Measurements from ENCODE around the gene PPP1CC. TPM values are rescaled to one million over a fixed set of nuclear protein-coding genes. Genes with fewer than 3 reads are reported as not detected.

Gene PPP1CC
- polyA plus RNA-seq, 1 of the 3 experiments (the other 2 are of a cell fraction) = 62.0 TPM

GRCh38 chr12:110760204-110760609 lies 17.5 kb upstream of the PPP1CC start:
- Histone ChIP-seq H4K20me1 (ENCODE audit: insufficient read depth) (no peaks in the 10 kb centered on the region), H3K4me1 (ENCODE audit: control insufficient read depth in 1 of 2, insufficient read depth in 2 of 2, low read depth in 1 of 2, low read length in 1 of 2) (no peaks in the 10 kb centered on the region), H2AFZ (ENCODE audit: low read depth) (no peak overlapping the region), H3K4me3 (ENCODE audit: low read depth in 2 of 2, low read length in 1 of 2) (no peak overlapping the region), H3K27me3 (ENCODE audit: insufficient read depth) (no peaks in the 10 kb centered on the region), H3F3A (replicated peaks; ENCODE audit: insufficient read depth) (no peaks in the 10 kb centered on the region), H3K79me2 (ENCODE audit: insufficient read depth) (no peaks in the 10 kb centered on the region), H3K9ac (no peak overlapping the region), H3K9me3 (no peaks in the 10 kb centered on the region), H3K36me3 (replicated peaks in 1 of 2; ENCODE audit: control insufficient read depth in 1 of 2, insufficient read depth in 2 of 2, low read length in 1 of 2) (no peaks in the 10 kb centered on the region), H3K27ac (ENCODE audit: low read depth in 2 of 2, low read length in 1 of 2) (no peak overlapping the region), H3K9me2 (no peaks in the 10 kb centered on the region), H3K4me2 (no peak overlapping the region)
- WGBS (ENCODE audit: low lambda C conversion rate) = 77% methylated on average over 4 of the region's 4 CpGs
- CTCF ChIA-PET = no interaction called here
- no peak for DNase-seq
- TF ChIP-seq MEF2A (IDR thresholded peaks at IDR 0.05; ENCODE audit: borderline replicate concordance, low read depth) = no peak
- TF ChIP-seq NFIC (IDR thresholded peaks at IDR 0.05; ENCODE audit: borderline replicate concordance) = no peak
- TF ChIP-seq ZBTB33 (IDR thresholded peaks at IDR 0.05; ENCODE audit: borderline replicate concordance, low read depth) = no peak
- no peak for TF ChIP-seq PBX3 (IDR thresholded peaks at IDR 0.05)
- TF ChIP-seq GABPA (IDR thresholded peaks at IDR 0.05; ENCODE audit: low read depth) = no peak
- TF ChIP-seq SIN3A (IDR thresholded peaks at IDR 0.05; ENCODE audit: borderline replicate concordance, low read depth, low read length) = no peak
- no peak for TF ChIP-seq EZH2phosphoT487 (IDR thresholded peaks at IDR 0.05; ENCODE audit: borderline replicate concordance, low read depth)
- no peak for TF ChIP-seq MAX (IDR thresholded peaks at IDR 0.05; ENCODE audit: low read depth)
- POLR2A ChIA-PET = no interaction called here

DNA sequence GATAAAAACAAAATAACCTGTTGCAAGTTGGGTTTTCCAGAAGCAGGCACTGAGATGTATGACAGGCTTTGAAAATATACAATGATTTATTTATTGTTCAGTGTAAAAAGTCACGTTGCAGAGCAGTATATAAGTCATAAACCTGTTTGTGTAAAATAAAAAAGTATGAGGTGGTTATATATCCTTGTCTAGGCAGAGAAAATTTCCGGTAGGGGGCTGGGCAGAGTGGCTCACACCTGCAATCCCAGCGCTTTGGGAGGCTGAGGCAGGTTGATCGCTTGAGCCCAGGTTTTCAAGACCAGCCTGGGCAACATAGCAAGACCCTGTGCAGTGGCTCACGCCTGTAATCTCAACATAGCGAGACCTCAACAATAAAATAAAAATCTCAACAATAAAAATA lies 16.2 kb upstream of the PPP1CC start:
- Histone ChIP-seq H3F3A (replicated peaks; ENCODE audit: insufficient read depth) (no peaks in the 10 kb centered on the region), H3K79me2 (ENCODE audit: insufficient read depth) (no peaks in the 10 kb centered on the region), H3K4me1 (ENCODE audit: control insufficient read depth in 1 of 2, insufficient read depth in 2 of 2, low read depth in 1 of 2, low read length in 1 of 2) (no peaks in the 10 kb centered on the region), H3K9me3 (no peaks in the 10 kb centered on the region), H3K27ac (ENCODE audit: low read depth in 2 of 2, low read length in 1 of 2) (no peak overlapping the region), H3K4me2 (no peak overlapping the region), H3K36me3 (replicated peaks in 1 of 2; ENCODE audit: control insufficient read depth in 1 of 2, insufficient read depth in 2 of 2, low read length in 1 of 2) (no peaks in the 10 kb centered on the region), H2AFZ (ENCODE audit: low read depth) (no peak overlapping the region), H3K4me3 (ENCODE audit: low read depth in 2 of 2, low read length in 1 of 2) (no peak overlapping the region), H3K27me3 (ENCODE audit: insufficient read depth) (no peaks in the 10 kb centered on the region), H4K20me1 (ENCODE audit: insufficient read depth) (no peaks in the 10 kb centered on the region), H3K9ac (no peak overlapping the region), H3K9me2 (no peaks in the 10 kb centered on the region)
- no peak for DNase-seq
- POLR2A ChIA-PET = no interaction called here
- CTCF ChIA-PET = no interaction called here
- 82% methylated on average over 6 of the region's 6 CpGs for WGBS (ENCODE audit: low lambda C conversion rate)
- no peak for TF ChIP-seq TEAD4 (IDR thresholded peaks at IDR 0.05; ENCODE audit: borderline replicate concordance, insufficient read depth)
- no peak for TF ChIP-seq NRF1 (IDR thresholded peaks at IDR 0.05; ENCODE audit: low read depth, low read length)
- no peak for TF ChIP-seq SMC3 (IDR thresholded peaks at IDR 0.05; ENCODE audit: low read depth, low read length)
- no peak for TF ChIP-seq USF2 (IDR thresholded peaks at IDR 0.05; ENCODE audit: borderline replicate concordance, low read depth, low read length)
- TF ChIP-seq, protein P1, sequence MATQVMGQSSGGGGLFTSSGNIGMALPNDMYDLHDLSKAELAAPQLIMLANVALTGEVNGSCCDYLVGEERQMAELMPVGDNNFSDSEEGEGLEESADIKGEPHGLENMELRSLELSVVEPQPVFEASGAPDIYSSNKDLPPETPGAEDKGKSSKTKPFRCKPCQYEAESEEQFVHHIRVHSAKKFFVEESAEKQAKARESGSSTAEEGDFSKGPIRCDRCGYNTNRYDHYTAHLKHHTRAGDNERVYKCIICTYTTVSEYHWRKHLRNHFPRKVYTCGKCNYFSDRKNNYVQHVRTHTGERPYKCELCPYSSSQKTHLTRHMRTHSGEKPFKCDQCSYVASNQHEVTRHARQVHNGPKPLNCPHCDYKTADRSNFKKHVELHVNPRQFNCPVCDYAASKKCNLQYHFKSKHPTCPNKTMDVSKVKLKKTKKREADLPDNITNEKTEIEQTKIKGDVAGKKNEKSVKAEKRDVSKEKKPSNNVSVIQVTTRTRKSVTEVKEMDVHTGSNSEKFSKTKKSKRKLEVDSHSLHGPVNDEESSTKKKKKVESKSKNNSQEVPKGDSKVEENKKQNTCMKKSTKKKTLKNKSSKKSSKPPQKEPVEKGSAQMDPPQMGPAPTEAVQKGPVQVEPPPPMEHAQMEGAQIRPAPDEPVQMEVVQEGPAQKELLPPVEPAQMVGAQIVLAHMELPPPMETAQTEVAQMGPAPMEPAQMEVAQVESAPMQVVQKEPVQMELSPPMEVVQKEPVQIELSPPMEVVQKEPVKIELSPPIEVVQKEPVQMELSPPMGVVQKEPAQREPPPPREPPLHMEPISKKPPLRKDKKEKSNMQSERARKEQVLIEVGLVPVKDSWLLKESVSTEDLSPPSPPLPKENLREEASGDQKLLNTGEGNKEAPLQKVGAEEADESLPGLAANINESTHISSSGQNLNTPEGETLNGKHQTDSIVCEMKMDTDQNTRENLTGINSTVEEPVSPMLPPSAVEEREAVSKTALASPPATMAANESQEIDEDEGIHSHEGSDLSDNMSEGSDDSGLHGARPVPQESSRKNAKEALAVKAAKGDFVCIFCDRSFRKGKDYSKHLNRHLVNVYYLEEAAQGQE (IDR thresholded peaks at IDR 0.05; ENCODE audit: low read depth, low read length) = no peak
- no peak for TF ChIP-seq MEF2A (IDR thresholded peaks at IDR 0.05; ENCODE audit: borderline replicate concordance, low read depth)
- TF ChIP-seq GABPA (IDR thresholded peaks at IDR 0.05; ENCODE audit: low read depth) = no peak
- TF ChIP-seq FOXJ3 (CRISPR knock-in tag; IDR thresholded peaks at IDR 0.05) = no peak
- no peak for TF ChIP-seq TAF1 (IDR thresholded peaks at IDR 0.05; ENCODE audit: borderline replicate concordance, low read depth, low read length)
- TF ChIP-seq, protein P2, sequence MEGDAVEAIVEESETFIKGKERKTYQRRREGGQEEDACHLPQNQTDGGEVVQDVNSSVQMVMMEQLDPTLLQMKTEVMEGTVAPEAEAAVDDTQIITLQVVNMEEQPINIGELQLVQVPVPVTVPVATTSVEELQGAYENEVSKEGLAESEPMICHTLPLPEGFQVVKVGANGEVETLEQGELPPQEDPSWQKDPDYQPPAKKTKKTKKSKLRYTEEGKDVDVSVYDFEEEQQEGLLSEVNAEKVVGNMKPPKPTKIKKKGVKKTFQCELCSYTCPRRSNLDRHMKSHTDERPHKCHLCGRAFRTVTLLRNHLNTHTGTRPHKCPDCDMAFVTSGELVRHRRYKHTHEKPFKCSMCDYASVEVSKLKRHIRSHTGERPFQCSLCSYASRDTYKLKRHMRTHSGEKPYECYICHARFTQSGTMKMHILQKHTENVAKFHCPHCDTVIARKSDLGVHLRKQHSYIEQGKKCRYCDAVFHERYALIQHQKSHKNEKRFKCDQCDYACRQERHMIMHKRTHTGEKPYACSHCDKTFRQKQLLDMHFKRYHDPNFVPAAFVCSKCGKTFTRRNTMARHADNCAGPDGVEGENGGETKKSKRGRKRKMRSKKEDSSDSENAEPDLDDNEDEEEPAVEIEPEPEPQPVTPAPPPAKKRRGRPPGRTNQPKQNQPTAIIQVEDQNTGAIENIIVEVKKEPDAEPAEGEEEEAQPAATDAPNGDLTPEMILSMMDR (IDR thresholded peaks at IDR 0.05) = no peak
- TF ChIP-seq POLR2AphosphoS5 (IDR thresholded peaks at IDR 0.05; ENCODE audit: low read depth, low read length) = no peak
- TF ChIP-seq GATA2 (CRISPR knock-in tag; IDR thresholded peaks at IDR 0.05) = no peak

Data from SK-N-SH (cell line).